IMR-90 (cell line): ENCODE results near the gene TMEM81. TPM values are rescaled to one million over a fixed set of nuclear protein-coding genes. Genes with fewer than 3 reads are reported as not detected.
A peak's percentile ranks its signal among the peaks of the same experiment; 100 is the strongest.

ENCODE experiments used
- ATAC-seq: fragments of 200-7000 bp; cut with Tn5 transposase; 2 replicates; pipeline ENCODE4 v1.9.1; 2020; ENCODE audit warnings: low read depth, mild to moderate bottlenecking, moderate library complexity
- BruUV-seq: library from RNA; stranded (reverse); fragments of 400-500 nt; replicated peaks from 2 replicates; lab custom pipeline; 2021; lab: Mats Ljungman, UMichigan
- CTCF ChIA-PET: fragments of 300-600 bp; formaldehyde crosslinking; extraction: SDS; loops from one replicate; lab custom pipeline; 2021; ENCODE audit warnings: antibody characterized with exemption; lab: Yijun Ruan, JAX
- POLR2A ChIA-PET: fragments of 300-600 bp; sonication (Branson Sonifier 250); formaldehyde crosslinking; loops from one replicate; lab custom pipeline; 2022; ENCODE audit warnings: antibody characterized with exemption; ENCODE audit not compliant: unreplicated experiment; lab: Charles Lee
- DNase-seq: peaks from one replicate; pipeline ENCODE4 v3.0.0; 2013
- H2AFZ ChIP-seq: replicated peaks from 2 replicates; pipeline ENCODE3; 2013; ENCODE audit warnings: low read length, mild to moderate bottlenecking; ENCODE audit not compliant: poor library complexity
- H2AK5ac ChIP-seq: 2 replicates; pipeline ENCODE4 v1.6.1; 2013; ENCODE audit warnings: low read depth, low read length, inconsistent platforms
- H2AK9ac ChIP-seq: replicated peaks from 2 replicates; pipeline ENCODE3; 2013; ENCODE audit warnings: mild to moderate bottlenecking, low read depth, low read length, moderate library complexity; ENCODE audit not compliant: poor library complexity
- H2BK120ac ChIP-seq: 2 replicates; pipeline ENCODE4 v1.6.1; 2013; ENCODE audit warnings: low read depth, low read length, inconsistent platforms
- H2BK15ac ChIP-seq: 3 replicates; pipeline ENCODE4 v1.6.1; 2013; ENCODE audit warnings: low read depth, low read length, inconsistent platforms
- H2BK20ac ChIP-seq: 2 replicates; pipeline ENCODE4 v1.6.1; 2013; ENCODE audit warnings: low read depth, mild to moderate bottlenecking, inconsistent platforms, low read length, moderate library complexity
- H2BK5ac ChIP-seq: 2 replicates; pipeline ENCODE4 v1.6.1; 2013; ENCODE audit warnings: mild to moderate bottlenecking, low read depth, low read length, inconsistent platforms; ENCODE audit not compliant: poor library complexity, severe bottlenecking
- H3K14ac ChIP-seq: replicated peaks from 2 replicates; pipeline ENCODE4 v1.6.1; 2013; ENCODE audit warnings: low read depth, low read length, inconsistent platforms
- H3K18ac ChIP-seq: 2 replicates; pipeline ENCODE4 v1.6.1; 2013; ENCODE audit warnings: low read depth, low read length, control low read depth
- H3K23ac ChIP-seq: 2 replicates; pipeline ENCODE4 v1.6.1; 2013; ENCODE audit warnings: low read depth, low read length, inconsistent platforms
- H3K27ac ChIP-seq: 2 replicates; pipeline ENCODE4 v1.5.1; 2013; ENCODE audit warnings: mild to moderate bottlenecking, control low read depth, low read length; ENCODE audit not compliant: insufficient read depth
- H3K27me3 ChIP-seq: 2 replicates; pipeline ENCODE4 v1.6.1; 2013; ENCODE audit warnings: low read length; ENCODE audit not compliant: control insufficient read depth, insufficient read depth
- H3K36me3 ChIP-seq: 2 replicates; pipeline ENCODE4 v1.6.1; 2013; ENCODE audit warnings: low read length, mixed read lengths; ENCODE audit not compliant: control insufficient read depth, insufficient read depth
- H3K4ac ChIP-seq: 2 replicates; pipeline ENCODE4 v1.6.1; 2013; ENCODE audit warnings: low read depth, low read length, inconsistent platforms
- H3K4me1 ChIP-seq: 2 replicates; pipeline ENCODE4 v1.6.1; 2013; ENCODE audit warnings: low read length, mixed read lengths; ENCODE audit not compliant: control insufficient read depth, insufficient read depth
- H3K4me2 ChIP-seq: 2 replicates; pipeline ENCODE4 v1.6.1; 2013; ENCODE audit warnings: low read depth, mild to moderate bottlenecking, control low read depth, low read length, moderate library complexity
- H3K4me3 ChIP-seq: 2 replicates; pipeline ENCODE4 v1.5.1; 2013; ENCODE audit warnings: low read depth, mild to moderate bottlenecking, control low read depth, low read length, moderate library complexity; ENCODE audit not compliant: insufficient read depth
- H3K56ac ChIP-seq: 2 replicates; pipeline ENCODE4 v1.6.1; 2013; ENCODE audit warnings: low read length, inconsistent platforms; ENCODE audit not compliant: insufficient read depth; ENCODE audit errors: extremely low read depth
- H3K79me1 ChIP-seq, 2 experiments: 2 replicates each; pipeline ENCODE4 v1.6.1; 2013; ENCODE audit warnings: low read length in 2 of 2, inconsistent platforms in 1 of 2, low read depth in 1 of 2
- H3K9ac ChIP-seq: 2 replicates; pipeline ENCODE4 v1.6.1; 2013; ENCODE audit warnings: low read depth, low read length, control low read depth
- H3K9me1 ChIP-seq: 2 replicates; pipeline ENCODE4 v1.6.1; 2013; ENCODE audit warnings: low read length, inconsistent platforms; ENCODE audit not compliant: insufficient read depth
- H3K9me3 ChIP-seq: 2 replicates; pipeline ENCODE4 v1.6.1; 2013; ENCODE audit warnings: low read length; ENCODE audit not compliant: control insufficient read depth, insufficient read depth
- H4K20me1 ChIP-seq: 2 replicates; pipeline ENCODE4 v1.6.1; 2013; ENCODE audit warnings: low read length, inconsistent platforms; ENCODE audit not compliant: insufficient read depth
- H4K5ac ChIP-seq: 2 replicates; pipeline ENCODE4 v1.6.1; 2013; ENCODE audit warnings: mild to moderate bottlenecking, low read depth, low read length, control low read depth
- H4K8ac ChIP-seq, 2 experiments: 2 replicates each; pipeline ENCODE4 v1.6.1; 2013; ENCODE audit warnings: low read depth in 2 of 2, low read length in 2 of 2, control low read depth in 1 of 2, inconsistent platforms in 1 of 2
- H4K91ac ChIP-seq: 2 replicates; pipeline ENCODE4 v1.6.1; 2013; ENCODE audit warnings: low read depth, low read length, inconsistent platforms; ENCODE audit not compliant: insufficient read depth
- BHLHE40 ChIP-seq: fragments of 150-350 bp; IDR thresholded peaks from 2 replicates; pipeline ENCODE4 v1.6.1; 2016; ENCODE audit warnings: mild to moderate bottlenecking, low read depth, low read length
- CEBPB ChIP-seq: IDR thresholded peaks from 2 replicates; pipeline ENCODE4 v1.6.1; 2012; ENCODE audit warnings: low read depth, low read length, improper control_type of control experiment
- CHD1 ChIP-seq: IDR thresholded peaks from 2 replicates; pipeline ENCODE4 v1.6.1; 2012; ENCODE audit warnings: low read depth, low read length, improper control_type of control experiment
- CTCF ChIP-seq: conservative IDR thresholded peaks from 2 replicates; pipeline ENCODE4 v1.5.1; 2012; ENCODE audit warnings: mild to moderate bottlenecking, low read depth, low read length, improper control_type of control experiment
- MAFK ChIP-seq: IDR thresholded peaks from 2 replicates; pipeline ENCODE4 v1.6.1; 2012; ENCODE audit warnings: low read depth, low read length, improper control_type of control experiment
- MAZ ChIP-seq: IDR thresholded peaks from 2 replicates; pipeline ENCODE4 v1.6.1; 2012; ENCODE audit warnings: low read depth, mild to moderate bottlenecking, low read length, improper control_type of control experiment, moderate library complexity, borderline replicate concordance
- MXI1 ChIP-seq: IDR thresholded peaks from 2 replicates; pipeline ENCODE4 v1.6.1; 2012; ENCODE audit warnings: low read depth, mild to moderate bottlenecking, low read length, moderate library complexity, borderline replicate concordance
- NFE2L2 ChIP-seq: fragments of 150-350 bp; IDR thresholded peaks from 2 replicates; pipeline ENCODE4 v1.6.1; 2016; ENCODE audit warnings: low read depth, mild to moderate bottlenecking, low read length
- POLR2A ChIP-seq: IDR thresholded peaks from 2 replicates; pipeline ENCODE4 v1.6.1; 2012; ENCODE audit warnings: mild to moderate bottlenecking, low read depth, low read length
- RAD21 ChIP-seq: IDR thresholded peaks from 2 replicates; pipeline ENCODE4 v1.6.1; 2012; ENCODE audit warnings: low read length, improper control_type of control experiment
- RCOR1 ChIP-seq: IDR thresholded peaks from 2 replicates; pipeline ENCODE4 v1.6.1; 2012; ENCODE audit warnings: mild to moderate bottlenecking, low read length, improper control_type of control experiment; ENCODE audit not compliant: insufficient replicate concordance
- RFX5 ChIP-seq: IDR thresholded peaks from 2 replicates; pipeline ENCODE4 v1.8.0; 2012; ENCODE audit warnings: low read depth, mild to moderate bottlenecking, low read length, moderate library complexity
- SMC3 ChIP-seq: fragments of 150-350 bp; IDR thresholded peaks from 2 replicates; pipeline ENCODE4 v1.6.1; 2016; ENCODE audit warnings: low read depth, mild to moderate bottlenecking, antibody characterized with exemption, low read length, moderate library complexity
- USF2 ChIP-seq: fragments of 150-350 bp; IDR thresholded peaks from 2 replicates; pipeline ENCODE4 v1.6.1; 2017; ENCODE audit warnings: mild to moderate bottlenecking, antibody characterized with exemption, low read length, low read depth
- WGBS, 2 experiments: methylation state at CpG; one replicate each; pipeline versions ENCODE4 v1.1.5 to v1.1.7; 2013; ENCODE audit warnings: missing lambda C conversion rate in 2 of 2; ENCODE audit not compliant: insufficient read length in 1 of 2; ENCODE audit errors: extremely low coverage in 2 of 2; 5-methylcytosine and 5-hydroxymethylcytosine counted together
- dilution Hi-C: fragments of 300-500 bp; cut with HindIII; formaldehyde crosslinking; loops from one replicate; pipeline ENCODE4 v1.14.3; 2018; ENCODE audit warnings: low sequenced_read_pairs; ENCODE audit not compliant: unreplicated experiment
- in situ Hi-C: fragments of 300-500 bp; cut with MboI; formaldehyde crosslinking; loops from 3 replicates; pipeline ENCODE4 v1.14.3; 2019; ENCODE audit warnings: low sequenced_read_pairs, inconsistent platforms, mixed read lengths
- intact Hi-C: fragments of 100-400 bp; cut with micrococcal nuclease; formaldehyde crosslinking; loops from 2 replicates; pipeline ENCODE4 v1.10.0; 2022
- polyA plus RNA-seq, 3 experiments: library from polyadenylated mRNA; depleted of rRNA; stranded (reverse); fragments of >200 nt; gene quantifications; 2 replicates each; pipeline ENCODE4 v1.2.3, GENCODE V29; 2012; ENCODE audit warnings: low replicate concordance in 1 of 3
- total RNA-seq: library from RNA; depleted of rRNA; stranded (reverse); fragments of >200 nt; gene quantifications from 2 replicates; pipeline ENCODE4 v1.2.3, GENCODE V29; 2012

Gene TMEM81
- total and polyA plus RNA-seq, 2 of the 4 experiments (the other 2 are of a cell fraction) = 1.5 to 1.8 TPM

- no peaks in the 10 kb centered on the region for H4K20me1 ChIP-seq
- no peak within 1 kb of the TSS for H3K56ac ChIP-seq
- no peak within 1 kb of the TSS for H2AK5ac ChIP-seq
- no peak within 1 kb of the TSS for H2BK5ac ChIP-seq
- ChIA-PET POLR2A (no interaction called here), CTCF (interaction anchor here (0.8 kb wide), 1 partner anchor 19 kb away, joined by 4 read pairs; no protein-coding TSS in a partner anchor)
- H2BK20ac ChIP-seq = no peak within 1 kb of the TSS
- TF ChIP-seq POLR2A (no peak), CEBPB (no peak), RAD21 (no peak), USF2 (no peak), RFX5 (no peak), NFE2L2 (no peak), CHD1 (no peak), MXI1 (no peak), RCOR1 (no peak), MAFK (no peak), SMC3 (no peak), CTCF (no peak), MAZ (no peak), BHLHE40 (no peak)
- no peak within 1 kb of the TSS for H3K23ac ChIP-seq
- BruUV-seq = no TSS peak
- dilution Hi-C loops (no loop called here), intact Hi-C loops (no loop called here), in situ Hi-C loops (no loop called here)
- ATAC-seq (0 out of 2 replicates have a peak, but pooled peaks have one; percentile 35), DNase-seq (no peak)
- H3K27ac ChIP-seq = no peak within 1 kb of the TSS
- H3K79me1 ChIP-seq = no peaks in the 10 kb centered on the region
- H3K4ac ChIP-seq = no peak within 1 kb of the TSS
- no peaks in the 10 kb centered on the region for H3K9me1 ChIP-seq
- H2AK9ac ChIP-seq = no peak within 1 kb of the TSS
- no peak within 1 kb of the TSS for H4K8ac ChIP-seq
- no peak within 1 kb of the TSS for H2AFZ ChIP-seq
- no peaks in the 10 kb centered on the region for H3K9me3 ChIP-seq
- no peak within 1 kb of the TSS for H4K91ac ChIP-seq
- no peak within 1 kb of the TSS for H4K5ac ChIP-seq
- H3K18ac ChIP-seq = no peak within 1 kb of the TSS
- H3K9ac ChIP-seq = no peak within 1 kb of the TSS
- no peak within 1 kb of the TSS for H2BK15ac ChIP-seq
- H3K27me3 ChIP-seq = peaks cover 67% of the 10 kb centered on the region
- H3K4me1 ChIP-seq = no peaks in the 10 kb centered on the region
- H3K4me2 ChIP-seq = no peak within 1 kb of the TSS
- H3K14ac ChIP-seq = no peak within 1 kb of the TSS
- no peak within 1 kb of the TSS for H3K4me3 ChIP-seq
- H3K36me3 ChIP-seq = no peaks in the 10 kb centered on the region
- H2BK120ac ChIP-seq = no peak within 1 kb of the TSS
- WGBS, 2 experiments = 4% methylated on average over 16 of the region's 53 CpGs; no CpG with 5 or more reads in 1 of the 2 experiments
Observed at GRCh38 chr1:205042911-205043806, 41.1 kb downstream of the TMEM81 start, which contains the start of gene CNTN2. CNTN2 (plus strand) TSS chr1:205043212; CDS start chr1:205053186, 9,974 bp downstream.
